Motor neuron (in vitro differentiated cells): ENCODE data around the gene RPUSD3. TPM values are rescaled to one million over a fixed set of nuclear protein-coding genes. Genes with fewer than 3 reads are reported as not detected.
"Not testable (repeated sequence)": the region's sequence is repeated elsewhere in the genome, so short reads cannot be mapped to it uniquely, and the experiment has no call there.

Source experiments
- ATAC-seq, 8 experiments: fragments of 200-7000 bp; cut with Tn5 transposase; replicated peaks in 6 of 8; 2 replicates each; pipeline ENCODE4 v1.8.0; 2021; ENCODE audit warnings: mild to moderate bottlenecking in 8 of 8, moderate library complexity in 8 of 8
- H3K27ac ChIP-seq, 2 donors: fragments of 250-450 bp; sonication (Bioruptor Pico); 2 replicates each; pipeline ENCODE4 v1.9.0; 2021; ENCODE audit warnings: antibody characterized with exemption in 2 of 2, mild to moderate bottlenecking in 2 of 2, moderate library complexity in 1 of 2
- H3K4me1 ChIP-seq, 2 donors: fragments of 250-450 bp; sonication (Bioruptor Pico); replicated peaks in 1 of 2; 2 replicates each; pipeline ENCODE4 v1.6.1; 2021; ENCODE audit warnings: antibody characterized with exemption in 2 of 2, mild to moderate bottlenecking in 2 of 2, moderate library complexity in 1 of 2
- H3K4me3 ChIP-seq, 5 donors: fragments of 250-450 bp; sonication (Bioruptor Pico); 2 replicates each; pipeline ENCODE4 v1.9.0; 2021; ENCODE audit warnings: antibody characterized with exemption in 5 of 5, mild to moderate bottlenecking in 5 of 5, moderate library complexity in 4 of 5
- WGBS, 10 experiments: fragments of 450-650 bp; shearing (Covaris generic); methylation state at CpG; one replicate each; pipeline ENCODE4 v1.0.0; 2022; 5-methylcytosine and 5-hydroxymethylcytosine counted together
- in situ Hi-C, 9 experiments: fragments of 400-800 bp; cut with MboI; loops; one replicate each; pipeline ENCODE4 v1.15.0; 2021; ENCODE audit warnings: low sequenced_read_pairs in 9 of 9, low pct_unique_long_range_greater_than_20kb in 2 of 9; ENCODE audit not compliant: unreplicated experiment in 9 of 9
- total RNA-seq, 8 experiments: library from RNA; unstranded; fragments of 300-600 nt; gene quantifications; 2 replicates each; pipeline versions ENCODE4 v1.2.3 to v1.2.4, GENCODE V29; 2022

The RPUSD3 gene
- total RNA-seq, 8 experiments from 2014 or later = 23.5 to 44.9 (median 29.5) TPM

GRCh38 chr3:9878700-9879099, 34.9 kb upstream of the RPUSD3 start:
- in situ Hi-C loops = no loop called here

GRCh38 chr3:9876991-9877390, 33.2 kb upstream of the RPUSD3 start:
- H3K27ac ChIP-seq = no peak overlapping the region
- in situ Hi-C loops = no loop called here
- no peak for ATAC-seq
- 42 to 80% (median 55%) methylated on average over 1 to 2 of the region's 12 CpGs; no CpG with 5 or more reads in 6 of the 10 experiments for WGBS, 10 experiments
- H3K4me3 ChIP-seq = no peak overlapping the region
- H3K4me1 ChIP-seq = no peaks in the 10 kb centered on the region

More at GRCh38 chr3:9878700-9879099, 34.9 kb upstream of the RPUSD3 start:
- ATAC-seq = no peak
- Histone ChIP-seq H3K27ac (no peak overlapping the region), H3K4me1 (no peaks in the 10 kb centered on the region), H3K4me3 (no peak overlapping the region)
- WGBS, 10 experiments = 40 to 67% methylated on average over 1 to 2 of the region's 5 CpGs; no CpG with 5 or more reads in 8 of the 10 experiments

GRCh38 chr3:9876255-9876654, 32.4 kb upstream of the RPUSD3 start:
- WGBS, 10 experiments = 20 to 100% (median 86%) methylated on average over 1 to 2 of the region's 4 CpGs; no CpG with 5 or more reads in 6 of the 10 experiments
- H3K4me1 ChIP-seq, in situ Hi-C loops, ATAC-seq, H3K27ac ChIP-seq, H3K4me3 ChIP-seq: not testable (repeated sequence)

- Histone ChIP-seq H3K4me1 (no peaks in the 10 kb centered on the region), H3K27ac (no peak overlapping the region), H3K4me3 (no peak overlapping the region)
- in situ Hi-C loops = no loop called here
- no peak for ATAC-seq
Measured at GRCh38 chr3:9875448-9875847, 31.6 kb upstream of the RPUSD3 start.

- in situ Hi-C loops = not testable (repeated sequence)
- WGBS, 10 experiments = 76 to 100% (median 90%) methylated on average over 2 to 5 of the region's 5 CpGs; no CpG with 5 or more reads in 1 of the 10 experiments
Measured at GRCh38 chr3:9872067-9872466, 28.3 kb upstream of the RPUSD3 start.

GRCh38 chr3:9870978-9871377, 27.2 kb upstream of the RPUSD3 start:
- 0 to 100% (median 73%) methylated on average over 1 of the region's 1 CpG for whole genome bisulfite sequencing, 10 experiments
- peak in 2 of 8 experiments; percentile 41 to 58 for ATAC-seq
- in situ Hi-C loops = no loop called here

More at GRCh38 chr3:9872067-9872466, 28.3 kb upstream of the RPUSD3 start:
- ATAC-seq, H3K27ac ChIP-seq, H3K4me1 ChIP-seq, H3K4me3 ChIP-seq: not testable (repeated sequence)

GRCh38 chr3:9869955-9870354, 26.1 kb upstream of the RPUSD3 start:
- no peak for ATAC-seq
- Histone ChIP-seq H3K4me1 (no peaks in the 10 kb centered on the region), H3K4me3 (no peak overlapping the region), H3K27ac (no peak overlapping the region)
- 54 to 100% (median 72%) methylated on average over 1 to 2 of the region's 5 CpGs; no CpG with 5 or more reads in 6 of the 10 experiments for WGBS, 10 experiments
- in situ Hi-C loops = no loop called here

More at GRCh38 chr3:9870978-9871377, 27.2 kb upstream of the RPUSD3 start:
- no peaks in the 10 kb centered on the region for H3K4me1 ChIP-seq
- no peak overlapping the region for H3K27ac ChIP-seq
- no peak overlapping the region for H3K4me3 ChIP-seq

- 73 to 100% (median 84%) methylated on average over 1 to 4 of the region's 12 CpGs; no CpG with 5 or more reads in 4 of the 10 experiments for WGBS, 10 experiments
- Histone ChIP-seq H3K4me1 (peaks cover 0 to 11% of the 10 kb centered on the region in 2 donors), H3K27ac (no peak overlapping the region), H3K4me3 (no peak overlapping the region)
- ATAC-seq = no peak
- in situ Hi-C loops = no loop called here
Measured at GRCh38 chr3:9867106-9867505, 23.3 kb upstream of the RPUSD3 start.

GRCh38 chr3:9866639-9867038, 22.8 kb upstream of the RPUSD3 start:
- in situ Hi-C loops = no loop called here
- ATAC-seq = no peak
- Histone ChIP-seq H3K27ac (no peak overlapping the region), H3K4me1 (peaks cover 0 to 11% of the 10 kb centered on the region in 2 donors), H3K4me3 (no peak overlapping the region)
- WGBS, 10 experiments = 56 to 100% (median 97%) methylated on average over 1 to 6 of the region's 8 CpGs; no CpG with 5 or more reads in 3 of the 10 experiments

GRCh38 chr3:9865125-9865637, 21.4 kb upstream of the RPUSD3 start:
- H3K27ac ChIP-seq, H3K4me3 ChIP-seq, ATAC-seq, in situ Hi-C loops: not testable (repeated sequence)
- peaks cover 0 to 11% of the 10 kb centered on the region in 2 donors for H3K4me1 ChIP-seq
- WGBS, 10 experiments = 80 to 100% (median 100%) methylated on average over 1 to 4 of the region's 10 CpGs; no CpG with 5 or more reads in 3 of the 10 experiments

- ATAC-seq = peak in 4 of 8 experiments; percentile 19 to 80 (median 71)
- in situ Hi-C loops = no loop called here
- Histone ChIP-seq H3K4me3 (no peak overlapping the region), H3K4me1 (peaks cover 0 to 11% of the 10 kb centered on the region in 2 donors), H3K27ac (peak overlapping the region in 1 of 2 donors; percentile 52)
- 20 to 89% (median 65%) methylated on average over 1 to 12 of the region's 16 CpGs; no CpG with 5 or more reads in 2 of the 10 experiments for WGBS, 10 experiments
Measured at GRCh38 chr3:9864200-9864927, 20.6 kb upstream of the RPUSD3 start.

GRCh38 chr3:9863058-9863772, 19.4 kb upstream of the RPUSD3 start:
- peak in 4 of 8 experiments; percentile 6 to 56 (median 16) for ATAC-seq
- Histone ChIP-seq H3K4me3 (no peak overlapping the region), H3K4me1 (peaks cover 0 to 11% of the 10 kb centered on the region in 2 donors), H3K27ac (no peak overlapping the region)
- WGBS, 10 experiments = 80 to 94% methylated on average over 2 to 6 of the region's 22 CpGs; no CpG with 5 or more reads in 8 of the 10 experiments
- in situ Hi-C loops = no loop called here
